ENCODE results near the gene ABCA1.

- no peak for TF ChIP-seq CTCF (conservative IDR thresholded peaks at IDR 0.05; ENCODE audit: low read depth, low read length)
- no peak for TF ChIP-seq EZH2 (IDR thresholded peaks at IDR 0.05; ENCODE audit: borderline replicate concordance, low read depth, low read length, poor library complexity, severe bottlenecking)
Measured at GRCh38 chr9:104766025-104766424, 161.9 kb downstream of the ABCA1 start.
